ENCODE results near the gene ATP1A1.

The ATP1A1 gene

DNA sequence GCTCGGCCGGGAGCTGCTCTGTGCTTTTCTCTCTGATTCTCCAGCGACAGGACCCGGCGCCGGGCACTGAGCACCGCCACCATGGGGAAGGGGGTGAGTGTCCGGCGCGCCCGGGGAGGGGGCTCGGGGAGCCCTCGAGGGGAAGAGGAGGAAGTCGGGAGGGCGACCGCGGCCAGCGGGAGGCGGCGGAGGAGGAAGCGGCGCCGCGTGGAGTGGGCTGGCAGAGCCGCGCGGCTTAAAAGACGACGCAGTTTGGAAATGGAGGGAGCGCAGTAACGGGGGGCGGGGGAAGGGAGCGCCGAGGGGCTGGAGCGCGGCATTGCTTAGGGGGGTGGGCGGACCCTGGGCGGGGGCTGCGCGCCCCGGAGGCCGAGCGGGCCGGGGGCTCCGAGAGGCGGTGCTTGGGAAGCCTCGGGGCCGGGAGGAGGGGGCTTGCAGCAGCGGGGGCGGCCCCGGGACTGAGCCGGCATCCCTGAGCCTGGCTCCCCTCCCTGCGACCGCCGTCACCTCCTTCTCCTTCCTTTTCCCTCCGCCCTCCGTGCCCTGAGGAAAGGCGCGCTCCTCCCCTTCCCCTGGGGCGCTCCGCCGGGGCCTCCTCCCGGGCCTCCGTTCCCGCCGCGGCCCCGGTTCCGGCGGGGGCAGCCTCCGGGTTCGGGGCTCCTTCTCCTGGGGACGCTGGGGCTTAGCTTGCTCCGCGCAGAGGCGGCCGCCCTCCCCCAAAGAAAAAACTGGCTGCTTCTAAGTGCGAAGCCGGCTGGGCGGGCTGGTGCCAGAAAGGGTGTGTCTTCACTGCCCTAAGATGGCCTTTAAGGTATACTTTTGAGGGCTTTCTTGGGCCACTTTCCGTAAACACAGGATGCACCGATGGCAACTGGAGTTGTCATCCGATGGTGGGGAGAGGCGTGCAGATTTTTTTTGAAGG lies 648 bp downstream of the ATP1A1 start:
- peak in 1 of 2 experiments; percentile 27 for DNase-seq

DNA sequence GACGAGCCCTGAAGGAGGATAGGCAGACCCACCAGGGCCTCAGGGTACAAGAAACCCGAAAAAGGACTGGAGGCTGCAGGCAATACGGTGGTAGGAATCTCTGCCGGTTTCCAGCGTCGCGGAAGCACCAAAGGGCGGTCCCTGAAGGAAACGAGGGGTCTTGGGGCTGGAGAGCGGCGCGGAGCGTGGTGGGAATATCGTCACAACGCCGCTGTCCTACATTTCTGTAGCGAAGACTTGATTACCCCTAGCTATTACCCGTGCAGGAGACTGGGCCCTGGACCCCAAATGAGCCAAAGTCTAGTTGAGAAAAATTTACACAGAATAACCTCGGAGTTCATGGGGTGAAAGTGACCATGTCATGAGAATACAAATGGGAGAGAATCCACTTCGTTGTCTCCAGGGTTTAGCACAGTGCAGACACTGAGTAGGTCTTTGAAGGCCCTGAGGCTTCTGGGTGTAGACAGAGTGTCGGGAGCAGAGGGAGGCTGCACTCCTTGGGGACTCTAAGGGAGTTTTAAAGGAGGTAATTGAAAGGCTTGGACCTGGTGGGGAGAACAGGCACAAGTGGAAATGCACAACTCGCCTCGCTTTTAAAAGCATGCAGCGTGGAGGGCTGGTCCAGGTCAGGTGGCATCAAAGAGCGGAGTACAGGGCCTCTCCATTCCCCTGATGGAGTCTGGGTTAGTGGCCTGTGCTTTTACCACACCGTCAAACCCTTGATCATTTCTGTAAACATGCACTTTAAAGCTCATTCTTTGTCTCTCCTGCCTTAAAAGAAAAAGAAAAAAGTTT lies 1.5 kb downstream of the ATP1A1 start:
- DNase-seq: no peak

DNA sequence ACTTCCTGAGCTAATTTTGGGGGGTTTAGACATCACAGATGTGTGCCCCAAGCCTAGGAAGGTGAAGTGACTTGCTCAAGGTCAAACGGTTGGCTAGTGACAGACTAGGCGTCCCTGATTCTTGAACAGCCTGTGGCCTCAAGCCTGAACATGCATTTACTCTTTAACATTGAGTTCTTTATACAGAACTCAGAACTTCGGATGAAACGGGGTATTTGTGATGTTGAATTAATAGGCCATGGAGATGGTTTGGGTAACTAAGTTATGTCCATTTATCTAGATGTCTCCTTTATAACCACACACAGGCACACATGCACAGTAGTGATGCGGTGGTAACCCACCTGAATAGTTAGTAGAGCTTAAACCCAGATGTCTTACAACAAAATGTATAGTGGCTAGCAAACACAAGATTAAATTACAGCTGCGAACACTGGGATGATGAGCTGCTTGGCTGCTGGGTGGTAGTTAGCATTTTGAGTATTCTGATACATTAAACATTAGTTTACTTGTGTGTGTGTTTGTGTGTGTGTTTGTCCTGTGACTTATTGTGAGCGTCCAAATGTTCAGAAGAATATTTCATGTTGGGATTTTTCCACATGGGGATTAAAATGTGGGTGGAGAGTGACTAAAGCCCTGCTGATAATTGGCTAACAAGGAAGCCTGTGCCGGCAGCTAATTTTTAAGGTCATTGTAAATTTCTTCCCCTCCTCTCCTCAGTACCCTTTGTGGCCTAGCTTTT lies 2.3 kb downstream of the ATP1A1 start:
- no peak for DNase-seq

- DNase-seq: no peak
Measured at GRCh38 chr1:116375887-116376728, 3.1 kb downstream of the ATP1A1 start.

DNA sequence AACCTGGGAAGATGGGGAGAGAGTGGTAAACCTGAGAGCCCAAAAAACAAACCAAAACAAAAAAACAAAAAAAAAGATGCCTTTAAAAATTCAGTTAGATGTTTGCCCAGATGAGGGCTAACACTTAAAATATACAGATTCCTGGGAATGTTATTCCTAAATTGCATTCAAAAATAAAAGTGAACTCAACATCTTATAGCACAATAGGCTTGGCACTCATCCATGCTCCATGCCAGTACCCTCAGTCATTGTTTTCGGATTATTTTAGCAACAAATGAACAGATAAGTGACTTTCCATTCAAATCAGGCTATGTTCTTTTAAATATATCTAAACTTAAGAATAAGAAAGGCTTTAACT lies 3.7 kb downstream of the ATP1A1 start:
- DNase-seq: no peak

DNA sequence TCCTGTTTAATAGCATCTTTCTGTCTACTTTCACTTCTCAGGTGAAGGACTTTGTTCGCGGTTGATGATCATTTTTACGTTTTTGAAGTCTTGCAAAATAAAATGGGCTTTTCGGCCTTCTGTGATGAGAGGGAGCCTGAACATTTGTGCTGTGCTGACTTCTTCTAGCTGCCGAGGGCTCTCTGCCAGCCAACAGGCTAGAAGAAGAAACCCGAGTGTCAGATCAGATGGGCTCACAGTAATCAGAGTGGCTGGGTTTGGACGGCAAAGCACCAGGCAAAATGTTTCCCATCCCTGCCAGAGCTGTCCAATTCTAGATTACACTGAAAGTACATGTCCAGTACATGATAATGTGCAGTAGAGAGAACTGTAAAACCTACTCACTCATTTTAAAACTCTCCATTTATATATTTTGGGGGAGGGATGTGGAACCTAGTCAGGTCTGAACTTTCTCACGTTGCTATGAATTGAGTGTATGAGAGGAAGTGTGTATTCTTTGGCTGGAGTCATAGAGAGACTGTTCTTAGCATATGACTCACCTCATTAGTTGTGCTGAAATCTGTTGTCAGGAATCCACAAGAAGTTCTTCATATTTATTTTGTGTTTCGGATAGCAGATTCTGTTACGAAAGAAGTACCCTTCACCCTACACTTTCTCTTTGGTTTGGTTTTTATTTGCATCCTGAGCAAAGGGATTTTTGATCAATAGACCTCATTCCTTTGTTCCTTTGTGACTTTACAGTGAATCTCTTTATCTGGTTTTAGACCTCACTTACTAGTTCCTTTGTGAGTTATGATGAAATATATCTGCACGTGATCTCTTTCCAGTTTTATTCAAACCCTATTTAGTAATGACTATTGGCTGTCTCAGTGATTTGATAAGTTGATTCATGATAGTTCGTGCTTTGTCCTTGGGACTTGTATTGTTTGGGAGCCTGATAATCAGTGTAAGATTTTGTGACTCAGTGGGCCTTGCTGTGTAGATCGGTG lies 4.8 kb downstream of the ATP1A1 start:
- peak; percentile 75 to 82 for DNase-seq

GRCh38 chr1:116379057-116379630 lies 6.1 kb downstream of the ATP1A1 start:
- DNase-seq: no peak

GRCh38 chr1:116379674-116380498 lies 6.8 kb downstream of the ATP1A1 start:
- no peak for DNase-seq

GRCh38 chr1:116380499-116381242 lies 7.6 kb downstream of the ATP1A1 start:
- no peak for DNase-seq

GRCh38 chr1:116382321-116382720 lies 9.3 kb downstream of the ATP1A1 start:
- DNase-seq: no peak

GRCh38 chr1:116382857-116383483 lies 9.9 kb downstream of the ATP1A1 start:
- no peak for DNase-seq

DNA sequence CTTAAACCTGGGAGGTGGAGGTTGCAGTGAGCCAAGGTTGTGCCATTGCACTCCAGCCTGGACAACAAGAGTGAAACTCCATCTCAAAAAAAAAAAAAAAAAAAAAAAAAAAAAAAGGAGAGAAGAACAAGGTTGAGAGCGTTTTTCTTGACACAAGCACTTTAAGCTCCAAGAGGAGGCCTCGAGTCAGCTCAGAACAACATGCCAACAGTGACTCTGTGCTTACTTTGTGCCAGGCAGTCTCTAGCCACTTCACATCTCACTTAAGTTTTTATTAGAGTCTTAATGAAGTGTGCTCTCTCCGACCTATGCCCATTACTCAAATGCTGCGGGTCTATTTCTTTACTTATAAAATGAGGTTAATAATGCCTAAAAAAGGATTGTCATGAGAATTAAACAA lies 13.0 kb downstream of the ATP1A1 start:
- no peak for DNase-seq

- DNase-seq: no peak
Measured at GRCh38 chr1:116387551-116387950, 14.5 kb downstream of the ATP1A1 start.

- no peak for DNase-seq
Measured at GRCh38 chr1:116388122-116388521, 15.1 kb downstream of the ATP1A1 start.

DNA sequence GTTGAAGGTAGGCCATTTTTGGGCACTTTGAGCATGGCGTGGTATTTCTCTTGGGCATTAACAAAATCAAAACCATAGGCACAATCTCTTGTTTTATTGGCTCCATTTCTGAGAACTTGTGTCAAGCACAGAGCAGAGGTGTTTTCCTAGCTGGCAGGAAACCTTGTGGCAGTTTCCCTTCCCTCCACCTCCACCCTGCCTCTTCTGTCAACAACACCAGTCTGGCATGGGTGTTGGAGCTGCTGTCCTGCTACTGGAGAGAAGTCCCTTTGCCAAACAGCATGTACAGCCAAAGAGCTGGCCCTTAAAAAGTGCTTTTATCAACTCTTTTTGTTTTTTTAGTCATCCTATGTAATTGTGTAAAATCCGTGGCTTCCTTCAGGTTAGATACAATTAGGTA lies 16.0 kb downstream of the ATP1A1 start:
- DNase-seq: no peak

DNA sequence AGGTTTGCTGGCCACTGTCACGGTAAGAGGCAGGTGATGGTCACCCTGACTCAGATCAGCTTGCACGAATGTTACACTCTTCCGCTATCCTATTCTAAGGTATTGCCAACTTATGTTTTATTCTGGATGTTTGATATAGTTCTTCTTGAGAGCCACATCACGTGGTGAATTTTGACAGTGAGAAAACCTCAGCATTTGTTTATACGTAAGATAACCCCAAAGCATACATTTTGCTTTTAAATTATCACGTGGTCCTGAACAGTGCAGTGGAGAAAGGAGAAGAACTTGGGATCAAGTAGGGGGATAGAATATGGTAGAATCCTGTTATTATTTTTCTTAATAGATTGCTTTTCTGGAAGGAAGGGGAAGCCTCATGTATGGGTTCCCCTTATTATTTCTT lies 16.6 kb downstream of the ATP1A1 start:
- DNase-seq: no peak

GRCh38 chr1:116390195-116390594 lies 17.2 kb downstream of the ATP1A1 start:
- no peak for DNase-seq

DNA sequence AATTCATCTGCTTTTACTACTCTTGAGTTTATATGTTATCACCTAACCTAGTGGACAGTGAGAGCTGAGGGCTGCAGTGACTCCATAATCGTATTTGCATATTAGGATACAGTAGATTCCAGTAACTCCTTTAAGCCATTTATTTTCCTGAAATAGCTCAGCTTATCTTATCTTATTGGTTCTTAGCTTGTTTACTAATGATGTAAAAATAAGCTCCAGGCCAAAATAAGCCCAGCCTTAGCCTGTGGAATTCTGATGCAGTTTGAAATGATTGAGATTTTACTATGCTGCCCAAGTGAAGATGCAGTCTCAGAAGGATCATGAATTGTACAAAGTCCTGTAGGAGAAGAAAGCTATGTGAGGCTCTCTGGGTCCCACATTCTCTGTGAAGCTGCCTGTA lies 18.1 kb downstream of the ATP1A1 start:
- no peak for DNase-seq
